ENCODE data around the gene SYT1. TPM values are rescaled to one million over a fixed set of nuclear protein-coding genes. Genes with fewer than 3 reads are reported as not detected.

Gene SYT1
- total and polyA plus RNA-seq, 11 donors = 0.08 to 0.86 (median 0.16) TPM; not detected in 6

DNA sequence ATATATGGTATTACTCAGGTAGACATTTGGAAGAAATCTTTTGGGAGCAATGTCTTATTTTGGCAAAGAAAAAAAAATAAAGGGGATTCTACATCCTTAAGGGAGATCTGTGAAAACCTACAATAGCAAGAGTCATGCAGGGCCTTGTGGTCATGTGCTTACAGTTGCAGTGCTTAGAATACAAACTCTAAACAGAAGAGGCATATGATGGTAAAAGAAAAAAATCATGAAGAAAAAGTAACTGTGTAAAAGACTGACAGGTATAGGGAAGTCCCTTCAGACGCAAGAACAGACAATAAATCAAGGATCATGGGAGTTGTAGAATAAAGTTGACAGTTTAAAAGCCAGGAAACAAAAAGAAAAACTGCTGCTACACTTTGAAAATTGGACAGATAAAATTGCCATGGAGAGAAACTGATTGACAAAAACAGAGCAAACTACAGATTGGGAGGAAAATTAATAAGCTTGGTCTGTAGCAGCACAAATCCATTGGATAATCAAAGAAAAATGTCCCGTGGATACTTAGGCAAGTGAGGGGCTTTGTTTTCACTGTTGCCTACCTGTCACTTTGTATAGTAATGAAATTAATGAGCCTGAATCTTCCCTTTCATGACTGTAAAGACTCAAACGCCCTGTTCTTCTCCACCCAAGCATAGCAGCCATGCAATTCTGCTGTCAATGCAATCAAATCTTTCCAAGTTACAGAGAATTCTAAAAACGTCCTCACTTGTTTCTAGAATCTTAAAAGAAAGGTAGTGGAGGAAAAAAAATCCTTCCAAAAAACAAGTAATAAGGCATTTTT is 402.0 kb downstream of the SYT1 start:
- no peaks in the 10 kb centered on the region for H3K9me3 ChIP-seq
- WGBS, 4 donors = 57 to 60% (median 58%) methylated on average over 4 of the region's 4 CpGs
- intact Hi-C loops (cut with DNase I) = no loop called here
- no peak for TF ChIP-seq POLR2A (IDR thresholded peaks at IDR 0.05)
- TF ChIP-seq, protein P1, sequence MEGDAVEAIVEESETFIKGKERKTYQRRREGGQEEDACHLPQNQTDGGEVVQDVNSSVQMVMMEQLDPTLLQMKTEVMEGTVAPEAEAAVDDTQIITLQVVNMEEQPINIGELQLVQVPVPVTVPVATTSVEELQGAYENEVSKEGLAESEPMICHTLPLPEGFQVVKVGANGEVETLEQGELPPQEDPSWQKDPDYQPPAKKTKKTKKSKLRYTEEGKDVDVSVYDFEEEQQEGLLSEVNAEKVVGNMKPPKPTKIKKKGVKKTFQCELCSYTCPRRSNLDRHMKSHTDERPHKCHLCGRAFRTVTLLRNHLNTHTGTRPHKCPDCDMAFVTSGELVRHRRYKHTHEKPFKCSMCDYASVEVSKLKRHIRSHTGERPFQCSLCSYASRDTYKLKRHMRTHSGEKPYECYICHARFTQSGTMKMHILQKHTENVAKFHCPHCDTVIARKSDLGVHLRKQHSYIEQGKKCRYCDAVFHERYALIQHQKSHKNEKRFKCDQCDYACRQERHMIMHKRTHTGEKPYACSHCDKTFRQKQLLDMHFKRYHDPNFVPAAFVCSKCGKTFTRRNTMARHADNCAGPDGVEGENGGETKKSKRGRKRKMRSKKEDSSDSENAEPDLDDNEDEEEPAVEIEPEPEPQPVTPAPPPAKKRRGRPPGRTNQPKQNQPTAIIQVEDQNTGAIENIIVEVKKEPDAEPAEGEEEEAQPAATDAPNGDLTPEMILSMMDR (IDR thresholded peaks at IDR 0.05) = no peak
- H3K4me3 ChIP-seq = no peak overlapping the region
- no peaks in the 10 kb centered on the region for H3K27me3 ChIP-seq
- no peak overlapping the region for H3K27ac ChIP-seq
- no peaks in the 10 kb centered on the region for H3K4me1 ChIP-seq
- DNase-seq (no peak), ATAC-seq (no peak)
- no peaks in the 10 kb centered on the region for H3K36me3 ChIP-seq

DNA sequence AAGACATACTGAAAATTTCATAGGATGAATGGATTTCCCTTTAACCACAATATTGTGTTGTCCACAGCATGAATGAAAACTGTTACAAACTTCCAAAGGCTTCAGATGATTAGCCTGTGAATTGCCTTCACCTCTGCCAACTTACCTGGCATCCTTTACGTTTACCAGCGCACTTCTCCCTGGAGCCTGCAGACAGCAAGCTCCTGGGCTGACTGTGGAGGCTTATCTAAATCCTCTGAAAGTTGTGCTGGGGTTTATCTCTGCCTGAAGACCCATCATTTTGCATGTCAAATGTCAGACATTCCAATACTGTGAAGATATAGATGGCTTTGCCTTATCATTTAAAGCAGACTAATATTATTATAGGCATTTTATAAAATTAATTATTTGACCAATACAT is 403.0 kb downstream of the SYT1 start:
- no peak for DNase-seq
- Histone ChIP-seq H3K36me3 (no peaks in the 10 kb centered on the region), H3K27ac (no peak overlapping the region), H3K4me3 (no peak overlapping the region), H3K4me1 (no peaks in the 10 kb centered on the region), H3K9me3 (no peaks in the 10 kb centered on the region), H3K27me3 (no peaks in the 10 kb centered on the region)
- WGBS, 4 donors = 46 to 53% (median 51%) methylated on average over 2 of the region's 2 CpGs
- TF ChIP-seq, protein P1 (IDR thresholded peaks at IDR 0.05) = no peak
- no peak for TF ChIP-seq POLR2A (IDR thresholded peaks at IDR 0.05)
- ATAC-seq = no peak
- intact Hi-C loops (cut with DNase I) = no loop called here

DNA sequence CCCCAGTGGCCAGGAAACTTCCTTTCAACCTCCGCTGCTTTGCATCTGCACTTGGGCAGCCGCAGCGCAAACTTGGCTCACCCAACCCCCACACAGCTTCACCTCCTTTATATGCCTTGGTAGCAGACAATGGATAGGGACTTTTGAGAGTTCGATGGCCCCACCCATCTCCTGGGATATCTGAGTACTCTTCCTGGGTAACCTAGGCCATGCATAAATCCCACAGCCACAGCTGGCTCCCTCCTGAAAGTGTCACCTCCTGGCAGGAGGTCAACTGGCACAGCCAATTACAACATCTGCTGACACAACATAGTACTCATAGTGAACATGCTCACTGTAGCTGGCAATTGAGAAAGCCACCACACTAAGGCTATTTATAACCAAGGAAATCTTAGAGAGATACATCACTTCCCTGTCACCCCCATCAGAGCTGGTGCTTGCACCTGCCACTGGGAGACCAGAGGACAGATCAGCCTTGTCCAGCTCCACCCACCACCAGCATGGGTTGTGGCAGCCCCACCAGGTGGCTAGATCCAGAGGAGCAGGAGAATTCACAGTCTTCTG is 410.0 kb downstream of the SYT1 start:
- ATAC-seq = peak in 1 of 4 donors; percentile 22
- H3K36me3 ChIP-seq = no peaks in the 10 kb centered on the region
- no peaks in the 10 kb centered on the region for H3K4me1 ChIP-seq
- TF ChIP-seq, protein P1 (IDR thresholded peaks at IDR 0.05) = no peak
- no peak for TF ChIP-seq POLR2A (IDR thresholded peaks at IDR 0.05)
- no peak overlapping the region for H3K4me3 ChIP-seq
- intact Hi-C loops (cut with DNase I) = no loop called here
- H3K27me3 ChIP-seq = no peaks in the 10 kb centered on the region
- no peak for DNase-seq
- peaks cover 0 to 20% (median 3%) of the 10 kb centered on the region in 12 donors for H3K9me3 ChIP-seq
- 77 to 94% (median 88%) methylated on average over 4 of the region's 4 CpGs for WGBS, 4 donors
- no peak overlapping the region for H3K27ac ChIP-seq

DNA sequence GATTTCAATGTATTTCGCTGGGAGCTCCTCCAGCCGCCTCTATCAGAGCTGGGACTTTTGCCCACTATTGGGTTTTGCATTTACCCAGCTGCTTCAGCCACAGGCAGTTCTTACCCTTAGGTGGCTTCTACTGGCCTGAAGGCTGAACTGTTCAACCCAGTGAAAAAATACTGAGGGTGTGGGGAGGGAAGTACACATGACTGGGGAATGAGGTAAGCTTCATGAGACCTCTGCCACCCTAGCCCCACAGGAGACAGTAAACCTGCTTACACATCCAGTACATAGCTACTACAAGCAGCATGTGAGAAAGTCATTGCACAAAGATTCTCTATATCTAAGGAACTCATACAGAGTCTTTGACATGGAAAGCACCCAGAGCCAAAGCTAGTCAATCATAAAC is 411.1 kb downstream of the SYT1 start:
- Histone ChIP-seq H3K27ac (no peak overlapping the region), H3K9me3 (peaks cover 0 to 27% (median 3%) of the 10 kb centered on the region in 12 donors), H3K27me3 (no peaks in the 10 kb centered on the region), H3K36me3 (no peaks in the 10 kb centered on the region), H3K4me1 (no peaks in the 10 kb centered on the region), H3K4me3 (no peak overlapping the region)
- intact Hi-C loops (cut with DNase I) = no loop called here
- WGBS, 4 donors = 89 to 100% (median 90%) methylated on average over 2 of the region's 2 CpGs
- ATAC-seq (no peak), DNase-seq (no peak)
- TF ChIP-seq POLR2A (IDR thresholded peaks at IDR 0.05) = no peak
- TF ChIP-seq, protein P1 (IDR thresholded peaks at IDR 0.05) = no peak
